H1 (cell line): ENCODE data around the gene ANK3.

ENCODE experiments used
- CBX5 ChIP-seq: fragments of 300-800, 300-1000 bp; sonication (generic); IDR thresholded peaks from 2 replicates; pipeline ENCODE4 v1.7.1; 2016; ENCODE audit warnings: antibody characterized with exemption, low read length, low read depth
- CEBPB ChIP-seq: IDR thresholded peaks from 2 replicates; pipeline ENCODE4 v1.6.1; 2012; ENCODE audit warnings: low read depth, low read length
- EP300 ChIP-seq, 2 experiments: IDR thresholded peaks; 1 replicate in 1 of 2; 2 replicates in 1 of 2; pipeline ENCODE4 v1.6.1; 2011 to 2012; ENCODE audit warnings: low read depth in 2 of 2, low read length in 2 of 2, mild to moderate bottlenecking in 2 of 2, borderline replicate concordance in 1 of 2, inconsistent platforms in 1 of 2, moderate library complexity in 1 of 2
- EZH2 ChIP-seq: fragments of 200-600 bp; sonication (generic); IDR thresholded peaks from 2 replicates; pipeline ENCODE4 v1.7.1; 2012; ENCODE audit warnings: low read depth, mild to moderate bottlenecking, moderate library complexity, low read length, inconsistent platforms; ENCODE audit not compliant: severe bottlenecking
- POLR2A ChIP-seq, 2 experiments: IDR thresholded peaks; 1 replicate in 1 of 2; 2 replicates in 1 of 2; pipeline ENCODE4 v1.6.1; 2011; ENCODE audit warnings: low read depth in 2 of 2, low read length in 2 of 2, mild to moderate bottlenecking in 2 of 2; ENCODE audit errors: control extremely low read depth in 1 of 2
- POLR2AphosphoS5 ChIP-seq: IDR thresholded peaks from 2 replicates; pipeline ENCODE4 v1.6.1; 2011; ENCODE audit warnings: low read depth, low read length
- RAD21 ChIP-seq, 2 experiments: IDR thresholded peaks in 1 of 2; conservative IDR thresholded peaks in 1 of 2; 2 replicates each; pipeline ENCODE4 v1.6.1; 2011; ENCODE audit warnings: low read depth in 2 of 2, low read length in 2 of 2, improper control_type of control experiment in 1 of 2, inconsistent platforms in 1 of 2, mild to moderate bottlenecking in 1 of 2, moderate library complexity in 1 of 2
- RFX5 ChIP-seq: IDR thresholded peaks from 2 replicates; pipeline ENCODE4 v1.6.1; 2011; ENCODE audit warnings: low read depth, low read length, improper control_type of control experiment, borderline replicate concordance
- SIX5 ChIP-seq: IDR thresholded peaks from 2 replicates; pipeline ENCODE4 v1.6.1; 2011; ENCODE audit warnings: mild to moderate bottlenecking, low read depth, low read length
- SP1 ChIP-seq: IDR thresholded peaks from 2 replicates; pipeline ENCODE4 v1.6.1; 2011; ENCODE audit warnings: low read depth, low read length
- TCF12 ChIP-seq: IDR thresholded peaks from 2 replicates; pipeline ENCODE4 v1.6.1; 2011; ENCODE audit warnings: low read depth, mild to moderate bottlenecking, low read length
- YY1 ChIP-seq: IDR thresholded peaks from 2 replicates; pipeline ENCODE4 v1.6.1; 2011; ENCODE audit warnings: low read depth, mild to moderate bottlenecking, low read length
- TF ChIP-seq, protein P1 (sequence below): IDR thresholded peaks from 2 replicates; pipeline ENCODE4 v1.6.1; 2011; ENCODE audit warnings: low read depth, mild to moderate bottlenecking, low read length; ENCODE audit not compliant: insufficient read depth
- TF ChIP-seq, protein P2 (sequence below), 3 experiments: IDR thresholded peaks; 1 replicate in 2 of 3; 2 replicates in 1 of 3; pipeline versions ENCODE4 v1.5.1 to v1.6.1; 2011; ENCODE audit warnings: low read length in 3 of 3, mild to moderate bottlenecking in 3 of 3, inconsistent platforms in 2 of 3, low read depth in 1 of 3, moderate library complexity in 1 of 3; ENCODE audit not compliant: insufficient read depth in 1 of 3; ENCODE audit errors: control extremely low read depth in 1 of 3

DNA sequence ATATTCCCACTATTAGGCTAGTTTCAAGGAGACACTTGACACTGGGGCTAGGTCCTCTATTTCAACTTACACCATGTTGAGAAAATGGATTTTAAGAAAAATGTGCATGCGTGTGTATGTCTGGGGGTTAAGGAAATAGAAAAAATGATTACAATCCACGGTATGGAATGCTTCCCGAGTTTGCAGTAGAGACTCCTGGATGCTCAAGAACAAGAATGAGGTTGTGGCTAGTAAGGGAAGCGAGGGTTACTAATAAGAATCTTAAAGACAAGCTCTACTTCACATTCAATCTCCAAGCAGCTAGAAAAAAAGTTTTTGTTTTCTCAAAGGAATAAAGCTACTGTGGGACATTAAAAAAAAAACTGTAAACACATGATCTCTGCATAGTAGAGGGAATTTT lies 54.7 kb downstream of the ANK3 start:
- TF ChIP-seq, protein P1, sequence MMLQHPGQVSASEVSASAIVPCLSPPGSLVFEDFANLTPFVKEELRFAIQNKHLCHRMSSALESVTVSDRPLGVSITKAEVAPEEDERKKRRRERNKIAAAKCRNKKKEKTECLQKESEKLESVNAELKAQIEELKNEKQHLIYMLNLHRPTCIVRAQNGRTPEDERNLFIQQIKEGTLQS = no peak
- TF ChIP-seq RAD21 (IDR thresholded peaks at IDR 0.05 in 1 of 2, conservative IDR thresholded peaks at IDR 0.05 in 1 of 2; ENCODE audit: low read depth in 2 of 2, low read length in 2 of 2) (no peak), POLR2A (IDR thresholded peaks at IDR 0.05; ENCODE audit: control extremely low read depth in 1 of 2, low read depth in 2 of 2, low read length in 2 of 2) (no peak), CEBPB (no peak), CBX5 (no peak), POLR2AphosphoS5 (no peak), EZH2 (no peak), SP1 (no peak), SIX5 (no peak), YY1 (no peak), EP300 (IDR thresholded peaks at IDR 0.05; ENCODE audit: borderline replicate concordance in 1 of 2, low read depth in 2 of 2, low read length in 2 of 2) (no peak), TCF12 (no peak), RFX5 (no peak)
- TF ChIP-seq, protein P2, sequence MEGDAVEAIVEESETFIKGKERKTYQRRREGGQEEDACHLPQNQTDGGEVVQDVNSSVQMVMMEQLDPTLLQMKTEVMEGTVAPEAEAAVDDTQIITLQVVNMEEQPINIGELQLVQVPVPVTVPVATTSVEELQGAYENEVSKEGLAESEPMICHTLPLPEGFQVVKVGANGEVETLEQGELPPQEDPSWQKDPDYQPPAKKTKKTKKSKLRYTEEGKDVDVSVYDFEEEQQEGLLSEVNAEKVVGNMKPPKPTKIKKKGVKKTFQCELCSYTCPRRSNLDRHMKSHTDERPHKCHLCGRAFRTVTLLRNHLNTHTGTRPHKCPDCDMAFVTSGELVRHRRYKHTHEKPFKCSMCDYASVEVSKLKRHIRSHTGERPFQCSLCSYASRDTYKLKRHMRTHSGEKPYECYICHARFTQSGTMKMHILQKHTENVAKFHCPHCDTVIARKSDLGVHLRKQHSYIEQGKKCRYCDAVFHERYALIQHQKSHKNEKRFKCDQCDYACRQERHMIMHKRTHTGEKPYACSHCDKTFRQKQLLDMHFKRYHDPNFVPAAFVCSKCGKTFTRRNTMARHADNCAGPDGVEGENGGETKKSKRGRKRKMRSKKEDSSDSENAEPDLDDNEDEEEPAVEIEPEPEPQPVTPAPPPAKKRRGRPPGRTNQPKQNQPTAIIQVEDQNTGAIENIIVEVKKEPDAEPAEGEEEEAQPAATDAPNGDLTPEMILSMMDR (IDR thresholded peaks at IDR 0.05; ENCODE audit: control extremely low read depth in 1 of 3, insufficient read depth in 1 of 3, low read depth in 1 of 3, low read length in 3 of 3) = no peak
